WTC11 (cell line): ENCODE measurements around the gene GALNT17. TPM values are rescaled to one million over a fixed set of nuclear protein-coding genes. Genes with fewer than 3 reads are reported as not detected.

Source experiments
- ATAC-seq: fragments of 200-7000 bp; cut with Tn5 transposase; 2 replicates; pipeline ENCODE4 v1.10.0; 2021; ENCODE audit warnings: mild to moderate bottlenecking, moderate library complexity
- CTCF ChIA-PET: fragments of 300-600 bp; sonication (Branson Sonifier 250); formaldehyde crosslinking; loops from one replicate; lab custom pipeline; 2021; ENCODE audit warnings: antibody characterized with exemption; lab: Charles Lee
- POLR2A ChIA-PET: fragments of 350-600 bp; sonication (Branson Sonifier 250); formaldehyde crosslinking; loops from one replicate; lab custom pipeline; 2021; ENCODE audit warnings: antibody characterized with exemption; lab: Charles Lee
- DNase-seq: peaks from one replicate; pipeline ENCODE4 v3.0.0; 2021; ENCODE audit warnings: low spot score
- H3K27ac Mint-ChIP-seq: 2 replicates; pipeline ENCODE4 v1.8.0; 2021; ENCODE audit warnings: mixed read lengths
- H3K27me3 Mint-ChIP-seq: 2 replicates; pipeline ENCODE4 v1.8.0; 2021; ENCODE audit warnings: low read depth, mild to moderate bottlenecking, moderate library complexity, mixed read lengths
- H3K36me3 Mint-ChIP-seq: 2 replicates; pipeline ENCODE4 v1.8.0; 2021; ENCODE audit warnings: mixed read lengths
- H3K4me1 Mint-ChIP-seq: 2 replicates; pipeline ENCODE4 v1.8.0; 2022; ENCODE audit warnings: mixed read lengths
- H3K4me3 Mint-ChIP-seq: 2 replicates; pipeline ENCODE4 v1.8.0; 2021; ENCODE audit warnings: mild to moderate bottlenecking, moderate library complexity, mixed read lengths
- H3K9me3 Mint-ChIP-seq: 2 replicates; pipeline ENCODE4 v1.8.0; 2021; ENCODE audit warnings: mixed read lengths
- CREM ChIP-seq: sonication (generic); formaldehyde crosslinking; IDR thresholded peaks from 2 replicates; pipeline ENCODE4 v1.8.1; 2022; ENCODE audit warnings: mild to moderate bottlenecking, missing genetic modification reagents, moderate library complexity
- E2F5 ChIP-seq: sonication (generic); formaldehyde crosslinking; IDR thresholded peaks from 2 replicates; pipeline ENCODE4 v1.8.1; 2022; ENCODE audit warnings: mild to moderate bottlenecking, moderate library complexity, missing genetic modification reagents
- EMX1 ChIP-seq: fragments of 250-450 bp; sonication (Bioruptor Pico); IDR thresholded peaks from 2 replicates; pipeline ENCODE4 v1.8.0; 2021; ENCODE audit warnings: mild to moderate bottlenecking
- IRF2 ChIP-seq: sonication (generic); formaldehyde crosslinking; IDR thresholded peaks from 2 replicates; pipeline ENCODE4 v1.8.0; 2022; ENCODE audit warnings: low read depth, missing genetic modification reagents, borderline replicate concordance
- RELA ChIP-seq: sonication (generic); formaldehyde crosslinking; IDR thresholded peaks from 2 replicates; pipeline ENCODE4 v1.8.1; 2022; ENCODE audit warnings: missing genetic modification reagents, mild to moderate bottlenecking, borderline replicate concordance
- USF1 ChIP-seq: sonication (generic); formaldehyde crosslinking; IDR thresholded peaks from 2 replicates; pipeline ENCODE4 v1.8.0; 2022; ENCODE audit warnings: mild to moderate bottlenecking, missing genetic modification reagents
- ZNF121 ChIP-seq: sonication (generic); formaldehyde crosslinking; IDR thresholded peaks from 2 replicates; pipeline ENCODE4 v1.8.0; 2023; ENCODE audit warnings: missing genetic modification reagents
- ZNF263 ChIP-seq: sonication (generic); formaldehyde crosslinking; IDR thresholded peaks from 2 replicates; pipeline ENCODE4 v1.8.1; 2022; ENCODE audit warnings: low read depth, mild to moderate bottlenecking, moderate library complexity, missing genetic modification reagents
- ZNF423 ChIP-seq: fragments of 250-450 bp; sonication (Bioruptor Pico); IDR thresholded peaks from 2 replicates; pipeline ENCODE4 v2.1.2; 2022; ENCODE audit warnings: mild to moderate bottlenecking, moderate library complexity
- ZSCAN18 ChIP-seq: fragments of 250-450 bp; sonication (Bioruptor Pico); IDR thresholded peaks from 2 replicates; pipeline ENCODE4 v2.1.2; 2022; ENCODE audit warnings: mild to moderate bottlenecking, moderate library complexity
- total RNA-seq: library from RNA; stranded (reverse); gene quantifications from 3 replicates; pipeline ENCODE4 v1.2.3, GENCODE V29; 2021
- TF ChIP-seq, protein P1 (sequence below): sonication (generic); formaldehyde crosslinking; IDR thresholded peaks from 2 replicates; pipeline ENCODE4 v1.8.1; 2023; ENCODE audit warnings: mild to moderate bottlenecking, missing genetic modification reagents, borderline replicate concordance
- TF ChIP-seq, protein P2 (sequence below): fragments of 250-450 bp; sonication (Bioruptor Pico); IDR thresholded peaks from 2 replicates; pipeline ENCODE4 v1.9.0; 2021; ENCODE audit warnings: mild to moderate bottlenecking, borderline replicate concordance
- TF ChIP-seq, protein P3 (sequence below): fragments of 250-450 bp; sonication (Bioruptor Pico); conservative IDR thresholded peaks from 2 replicates; pipeline ENCODE4 v1.9.0; 2021; ENCODE audit warnings: mild to moderate bottlenecking

The GALNT17 gene
- total RNA-seq, 1 experiment from 2014 or later, result 61.1 TPM

- TF ChIP-seq, protein P1, sequence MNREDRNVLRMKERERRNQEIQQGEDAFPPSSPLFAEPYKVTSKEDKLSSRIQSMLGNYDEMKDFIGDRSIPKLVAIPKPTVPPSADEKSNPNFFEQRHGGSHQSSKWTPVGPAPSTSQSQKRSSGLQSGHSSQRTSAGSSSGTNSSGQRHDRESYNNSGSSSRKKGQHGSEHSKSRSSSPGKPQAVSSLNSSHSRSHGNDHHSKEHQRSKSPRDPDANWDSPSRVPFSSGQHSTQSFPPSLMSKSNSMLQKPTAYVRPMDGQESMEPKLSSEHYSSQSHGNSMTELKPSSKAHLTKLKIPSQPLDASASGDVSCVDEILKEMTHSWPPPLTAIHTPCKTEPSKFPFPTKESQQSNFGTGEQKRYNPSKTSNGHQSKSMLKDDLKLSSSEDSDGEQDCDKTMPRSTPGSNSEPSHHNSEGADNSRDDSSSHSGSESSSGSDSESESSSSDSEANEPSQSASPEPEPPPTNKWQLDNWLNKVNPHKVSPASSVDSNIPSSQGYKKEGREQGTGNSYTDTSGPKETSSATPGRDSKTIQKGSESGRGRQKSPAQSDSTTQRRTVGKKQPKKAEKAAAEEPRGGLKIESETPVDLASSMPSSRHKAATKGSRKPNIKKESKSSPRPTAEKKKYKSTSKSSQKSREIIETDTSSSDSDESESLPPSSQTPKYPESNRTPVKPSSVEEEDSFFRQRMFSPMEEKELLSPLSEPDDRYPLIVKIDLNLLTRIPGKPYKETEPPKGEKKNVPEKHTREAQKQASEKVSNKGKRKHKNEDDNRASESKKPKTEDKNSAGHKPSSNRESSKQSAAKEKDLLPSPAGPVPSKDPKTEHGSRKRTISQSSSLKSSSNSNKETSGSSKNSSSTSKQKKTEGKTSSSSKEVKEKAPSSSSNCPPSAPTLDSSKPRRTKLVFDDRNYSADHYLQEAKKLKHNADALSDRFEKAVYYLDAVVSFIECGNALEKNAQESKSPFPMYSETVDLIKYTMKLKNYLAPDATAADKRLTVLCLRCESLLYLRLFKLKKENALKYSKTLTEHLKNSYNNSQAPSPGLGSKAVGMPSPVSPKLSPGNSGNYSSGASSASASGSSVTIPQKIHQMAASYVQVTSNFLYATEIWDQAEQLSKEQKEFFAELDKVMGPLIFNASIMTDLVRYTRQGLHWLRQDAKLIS (CRISPR knock-in tag), result no peak
- TF ChIP-seq, protein P2, sequence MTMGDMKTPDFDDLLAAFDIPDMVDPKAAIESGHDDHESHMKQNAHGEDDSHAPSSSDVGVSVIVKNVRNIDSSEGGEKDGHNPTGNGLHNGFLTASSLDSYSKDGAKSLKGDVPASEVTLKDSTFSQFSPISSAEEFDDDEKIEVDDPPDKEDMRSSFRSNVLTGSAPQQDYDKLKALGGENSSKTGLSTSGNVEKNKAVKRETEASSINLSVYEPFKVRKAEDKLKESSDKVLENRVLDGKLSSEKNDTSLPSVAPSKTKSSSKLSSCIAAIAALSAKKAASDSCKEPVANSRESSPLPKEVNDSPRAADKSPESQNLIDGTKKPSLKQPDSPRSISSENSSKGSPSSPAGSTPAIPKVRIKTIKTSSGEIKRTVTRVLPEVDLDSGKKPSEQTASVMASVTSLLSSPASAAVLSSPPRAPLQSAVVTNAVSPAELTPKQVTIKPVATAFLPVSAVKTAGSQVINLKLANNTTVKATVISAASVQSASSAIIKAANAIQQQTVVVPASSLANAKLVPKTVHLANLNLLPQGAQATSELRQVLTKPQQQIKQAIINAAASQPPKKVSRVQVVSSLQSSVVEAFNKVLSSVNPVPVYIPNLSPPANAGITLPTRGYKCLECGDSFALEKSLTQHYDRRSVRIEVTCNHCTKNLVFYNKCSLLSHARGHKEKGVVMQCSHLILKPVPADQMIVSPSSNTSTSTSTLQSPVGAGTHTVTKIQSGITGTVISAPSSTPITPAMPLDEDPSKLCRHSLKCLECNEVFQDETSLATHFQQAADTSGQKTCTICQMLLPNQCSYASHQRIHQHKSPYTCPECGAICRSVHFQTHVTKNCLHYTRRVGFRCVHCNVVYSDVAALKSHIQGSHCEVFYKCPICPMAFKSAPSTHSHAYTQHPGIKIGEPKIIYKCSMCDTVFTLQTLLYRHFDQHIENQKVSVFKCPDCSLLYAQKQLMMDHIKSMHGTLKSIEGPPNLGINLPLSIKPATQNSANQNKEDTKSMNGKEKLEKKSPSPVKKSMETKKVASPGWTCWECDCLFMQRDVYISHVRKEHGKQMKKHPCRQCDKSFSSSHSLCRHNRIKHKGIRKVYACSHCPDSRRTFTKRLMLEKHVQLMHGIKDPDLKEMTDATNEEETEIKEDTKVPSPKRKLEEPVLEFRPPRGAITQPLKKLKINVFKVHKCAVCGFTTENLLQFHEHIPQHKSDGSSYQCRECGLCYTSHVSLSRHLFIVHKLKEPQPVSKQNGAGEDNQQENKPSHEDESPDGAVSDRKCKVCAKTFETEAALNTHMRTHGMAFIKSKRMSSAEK (CRISPR knock-in tag), result no peak
- TF ChIP-seq ZNF263 (no peak), ZNF121 (CRISPR knock-in tag) (no peak), RELA (CRISPR knock-in tag) (no peak), ZNF423 (CRISPR knock-in tag) (no peak), USF1 (CRISPR knock-in tag) (no peak), CREM (no peak)
Observed at GRCh38 chr7:71526106-71526505, 394.2 kb downstream of the GALNT17 start (continued).

- Mint-ChIP-seq H3K9me3 (peaks cover 7% of the 10 kb centered on the region), H3K36me3 (peaks cover 23% of the 10 kb centered on the region), H3K27ac (no peak overlapping the region), H3K4me1 (peaks cover 8% of the 10 kb centered on the region), H3K27me3 (no peaks in the 10 kb centered on the region), H3K4me3 (no peak overlapping the region)
- TF ChIP-seq, protein P3, sequence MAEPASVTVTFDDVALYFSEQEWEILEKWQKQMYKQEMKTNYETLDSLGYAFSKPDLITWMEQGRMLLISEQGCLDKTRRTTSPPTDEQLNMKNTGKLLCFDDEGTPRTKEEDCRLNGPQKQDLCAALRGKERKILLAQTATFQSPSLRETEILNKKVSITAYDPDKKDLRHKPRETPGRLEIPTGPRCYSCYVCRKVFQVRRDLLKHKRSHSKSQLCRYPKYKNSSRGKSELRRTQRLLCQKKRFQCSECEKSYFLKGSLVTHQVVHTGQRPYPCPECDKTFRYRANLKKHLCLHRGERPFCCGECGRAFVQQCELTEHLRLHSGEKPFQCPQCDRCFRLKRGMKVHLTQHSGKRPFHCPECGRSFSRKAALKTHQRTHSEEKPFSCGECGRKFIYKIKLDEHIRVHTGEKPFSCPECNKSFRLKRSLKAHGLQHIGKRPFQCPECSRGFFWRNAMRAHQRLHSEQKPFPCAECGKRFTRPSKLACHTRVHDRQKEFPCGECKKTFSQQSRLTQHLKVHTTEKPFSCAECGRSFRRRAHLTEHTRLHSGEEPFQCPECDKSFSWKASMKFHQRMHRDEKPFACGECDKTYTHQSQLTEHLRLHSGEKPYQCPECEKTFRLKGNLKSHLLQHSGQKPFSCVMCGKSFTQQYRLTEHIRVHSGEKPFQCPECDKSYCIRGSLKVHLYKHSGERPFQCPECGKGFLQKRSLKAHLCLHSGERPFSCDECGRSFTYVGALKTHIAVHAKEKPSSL, result no peak
- TF ChIP-seq E2F5 (no peak), IRF2 (no peak), EMX1 (CRISPR knock-in tag) (no peak), ZSCAN18 (CRISPR knock-in tag) (no peak)
- no peak for DNase-seq
- CTCF ChIA-PET, result no interaction called here
- ATAC-seq, result no peak
- POLR2A ChIA-PET, result no interaction called here
Observed at GRCh38 chr7:71527213-71527612, 395.3 kb downstream of the GALNT17 start.
